K562 (cell line): ENCODE data around the gene ITGAD. TPM values are rescaled to one million over a fixed set of nuclear protein-coding genes. Genes with fewer than 3 reads are reported as not detected.

Experiments
- ATAC-seq: fragments of 200-7000 bp; cut with Tn5 transposase; 3 replicates; pipeline ENCODE4 v1.9.1; 2020; ENCODE audit warnings: moderate library complexity
- BruUV-seq: library from RNA; stranded (reverse); fragments of 400-500 nt; replicated peaks from 2 replicates; lab custom pipeline; 2021; lab: Mats Ljungman, UMichigan
- CTCF ChIA-PET: fragments of 300-600 bp; formaldehyde crosslinking; extraction: SDS; loops from one replicate; lab custom pipeline; 2021; ENCODE audit warnings: low intra/inter-chr PET ratio; lab: Yijun Ruan, JAX
- POLR2A ChIA-PET: fragments of 300-600, 350-650 bp; sonication (Branson Sonifier 250); formaldehyde crosslinking; extraction: SDS; loops from one replicate; lab custom pipeline; 2021; ENCODE audit warnings: antibody characterized with exemption, inconsistent platforms; lab: Yijun Ruan, JAX
- DNase-seq, 4 experiments: peaks; one replicate each; pipeline versions ENCODE4 v3.0.0 to v3.0.0-alpha.2; 2011 to 2018; ENCODE audit warnings: low spot score in 3 of 4, mixed read lengths in 3 of 4; ENCODE audit errors: extremely low read depth in 1 of 4
- FAIRE-seq: peaks from 2 replicates; lab custom pipeline; 2011; peaks lifted over from hg19 to GRCh38; lab: Jason Lieb, UNC
- H2AFZ ChIP-seq: 2 replicates; pipeline ENCODE4 v1.6.0; 2011; ENCODE audit warnings: low read depth, low read length, control low read depth, inconsistent platforms
- H3K27ac ChIP-seq: fragments of 200-600 bp; 3 replicates; pipeline ENCODE4 v1.8.0; 2011; ENCODE audit warnings: low read depth, mild to moderate bottlenecking, control low read depth, inconsistent platforms, low read length, moderate library complexity, mixed read lengths; ENCODE audit errors: extremely low read depth
- H3K27me3 ChIP-seq, 2 experiments: fragments of 300-600 bp in 1 of 2; 2 replicates in 1 of 2; 3 replicates in 1 of 2; pipeline versions ENCODE4 v1.6.0 to v1.8.0; 2011; ENCODE audit warnings: inconsistent platforms in 2 of 2, low read length in 2 of 2, mild to moderate bottlenecking in 1 of 2, mixed read lengths in 1 of 2, moderate library complexity in 1 of 2; ENCODE audit not compliant: control insufficient read depth in 2 of 2, insufficient read depth in 2 of 2
- H3K36me3 ChIP-seq: fragments of 300-600 bp; 3 replicates; pipeline ENCODE4 v1.8.0; 2011; ENCODE audit warnings: mild to moderate bottlenecking, low read length, inconsistent platforms; ENCODE audit not compliant: control insufficient read depth, insufficient read depth
- H3K4me1 ChIP-seq, 2 experiments: fragments of 200-600 bp in 1 of 2; replicated peaks in 1 of 2; 2 replicates in 1 of 2; 3 replicates in 1 of 2; pipeline versions ENCODE4 v1.5.1 to v1.8.0; 2011; ENCODE audit warnings: inconsistent platforms in 2 of 2, low read length in 2 of 2, mild to moderate bottlenecking in 1 of 2, mixed read lengths in 1 of 2, moderate library complexity in 1 of 2; ENCODE audit not compliant: control insufficient read depth in 2 of 2, insufficient read depth in 2 of 2
- H3K4me2 ChIP-seq: 2 replicates; pipeline ENCODE4 v1.6.1; 2011; ENCODE audit warnings: low read length, control low read depth, inconsistent platforms, mixed read lengths; ENCODE audit not compliant: insufficient read depth
- H3K4me3 ChIP-seq: fragments of 200-600 bp; sonication (generic), shearing (Covaris generic); 2 replicates; pipeline ENCODE4 v1.5.1; 2016; ENCODE audit warnings: control low read depth, inconsistent platforms
- H3K79me2 ChIP-seq: fragments of 200-600 bp; 3 replicates; pipeline ENCODE4 v1.8.0; 2011; ENCODE audit warnings: low read length, inconsistent platforms; ENCODE audit not compliant: control insufficient read depth, insufficient read depth
- H3K9ac ChIP-seq, 2 experiments: 2 replicates each; pipeline versions ENCODE4 v1.6.0 to v1.6.1; 2011; ENCODE audit warnings: low read depth in 2 of 2, low read length in 2 of 2, control low read depth in 1 of 2, inconsistent platforms in 1 of 2, mild to moderate bottlenecking in 1 of 2, mixed read lengths in 1 of 2; ENCODE audit not compliant: insufficient read depth in 1 of 2
- H3K9me1 ChIP-seq: one replicate; pipeline ENCODE4 v1.6.0; 2011; ENCODE audit warnings: inconsistent platforms, mild to moderate bottlenecking, low read length, moderate library complexity; ENCODE audit not compliant: control insufficient read depth, insufficient read depth
- H3K9me3 ChIP-seq: replicated peaks from 2 replicates; pipeline ENCODE4 v1.5.1; 2011; ENCODE audit warnings: low read depth, low read length, inconsistent platforms; ENCODE audit not compliant: control insufficient read depth, insufficient read depth
- H4K20me1 ChIP-seq: replicated peaks from 2 replicates; pipeline ENCODE4 v1.6.1; 2011; ENCODE audit warnings: low read length, inconsistent platforms, mixed read lengths; ENCODE audit not compliant: control insufficient read depth, insufficient read depth
- CBX2 ChIP-seq: fragments of 200-600 bp; sonication (generic); IDR thresholded peaks from one replicate; pipeline ENCODE4 v1.6.1; 2012; ENCODE audit warnings: mild to moderate bottlenecking, low read length, inconsistent platforms; ENCODE audit not compliant: insufficient read depth, poor library complexity, severe bottlenecking
- CBX8 ChIP-seq: fragments of 200-600 bp; sonication (generic); IDR thresholded peaks from 2 replicates; pipeline ENCODE4 v1.6.1; 2012; ENCODE audit warnings: borderline replicate concordance, mixed run types, low read depth, mild to moderate bottlenecking, moderate library complexity, mixed read lengths, low read length, control low read depth, inconsistent platforms; ENCODE audit not compliant: poor library complexity, severe bottlenecking; ENCODE audit errors: extremely low read depth
- FOS ChIP-seq: IDR thresholded peaks from 3 replicates; pipeline ENCODE4 v1.6.1; 2011; ENCODE audit not compliant: insufficient read length; ENCODE audit errors: extremely low read depth
- FOSL1 ChIP-seq: fragments of 200-800 bp; sonication (Bioruptor generic); conservative IDR thresholded peaks from 2 replicates; pipeline ENCODE4 v1.6.1; 2016; ENCODE audit warnings: missing genetic modification characterization, missing compliant biosample characterization
- GATA2 ChIP-seq: sonication (generic); formaldehyde crosslinking; IDR thresholded peaks from 2 replicates; pipeline ENCODE4 v1.4.0; 2020; ENCODE audit warnings: mild to moderate bottlenecking, missing genetic modification reagents
- HDAC2 ChIP-seq: fragments of 450-650 bp; IDR thresholded peaks from 2 replicates; pipeline ENCODE4 v1.6.1; 2016; ENCODE audit warnings: mild to moderate bottlenecking
- LCOR ChIP-seq: sonication (generic); formaldehyde crosslinking; IDR thresholded peaks from 2 replicates; pipeline ENCODE4 v1.8.0; 2022; ENCODE audit warnings: mild to moderate bottlenecking, missing genetic modification reagents
- NONO ChIP-seq, 2 experiments: fragments of 200-400 bp in 1 of 2; fragments of 450-650 bp in 1 of 2; formaldehyde crosslinking in 1 of 2; IDR thresholded peaks; 2 replicates each; pipeline ENCODE4 v1.6.1; 2017; ENCODE audit warnings: low read depth in 2 of 2, mild to moderate bottlenecking in 2 of 2, moderate library complexity in 2 of 2, low read length in 1 of 2
- NR3C1 ChIP-seq: sonication (generic); formaldehyde crosslinking; IDR thresholded peaks from 2 replicates; pipeline ENCODE4 v1.8.1; 2022; ENCODE audit warnings: missing genetic modification reagents
- POLR3G ChIP-seq: IDR thresholded peaks from 2 replicates; pipeline ENCODE4 v1.6.1; 2011; ENCODE audit not compliant: insufficient read length, insufficient replicate concordance; ENCODE audit errors: extremely low read depth
- ZNF133 ChIP-seq: fragments of 250-450 bp; sonication (Bioruptor Pico); IDR thresholded peaks from 2 replicates; pipeline ENCODE4 v1.4.0; 2020; ENCODE audit warnings: mild to moderate bottlenecking
- ZNF239 ChIP-seq: fragments of 250-450 bp; sonication (Bioruptor Pico); IDR thresholded peaks from 2 replicates; pipeline ENCODE4 v1.4.0; 2020; ENCODE audit warnings: mild to moderate bottlenecking
- ZNF589 ChIP-seq: fragments of 200-800 bp; sonication (Bioruptor generic); IDR thresholded peaks from 2 replicates; pipeline ENCODE4 v1.6.1; 2016; ENCODE audit warnings: low read depth, missing genetic modification characterization, missing compliant biosample characterization
- WGBS: fragments of 100-300 bp; shearing (Covaris generic); methylation state at CpG from one replicate; pipeline ENCODE4 v1.1.6; 2016; ENCODE audit warnings: low coverage, mixed read lengths; ENCODE audit not compliant: insufficient coverage; ENCODE audit errors: missing lambda C conversion rate; 5-methylcytosine and 5-hydroxymethylcytosine counted together
- in situ Hi-C: fragments of 300-500 bp; cut with MboI; formaldehyde crosslinking; loops from 4 replicates; pipeline ENCODE4 v1.15.0; 2018; ENCODE audit warnings: inconsistent platforms, mixed read lengths
- intact Hi-C: fragments of 100-400 bp; cut with micrococcal nuclease; formaldehyde crosslinking; loops from 2 replicates; pipeline ENCODE4 v1.14.2; 2022
- polyA plus RNA-seq, 8 experiments: library from polyadenylated mRNA; depleted of rRNA in 4 of 8; stranded (reverse) in 5 of 8; unstranded in 3 of 8; fragments of >200 nt; fragmentation: Nextera tagmentation in 2 of 8; fragmentation: Illumina TruSeq in 1 of 8; extraction: Ambion mirVana in 2 of 8; extraction: Trizol in 1 of 8; gene quantifications; 2 replicates each; pipeline versions ENCODE4 v1.2.1 to v1.2.3, GENCODE V29; 2011 to 2014; ENCODE audit warnings: inconsistent platforms in 1 of 8, missing spikeins in 1 of 8
- total RNA-seq, 7 experiments: library from RNA; depleted of rRNA in 6 of 7; stranded (reverse); fragments of >200 nt in 6 of 7; fragmentation: Illumina TruSeq in 2 of 7; extraction: Trizol in 2 of 7; gene quantifications; 2 replicates each; pipeline versions ENCODE4 v1.2.1 to v1.2.3, GENCODE V29; 2011 to 2021; ENCODE audit warnings: low replicate concordance in 1 of 7
- TF ChIP-seq, protein P1 (sequence below), 2 experiments: fragments of 450-650 bp in 1 of 2; sonication (generic) in 1 of 2; formaldehyde crosslinking in 1 of 2; IDR thresholded peaks in 1 of 2; conservative IDR thresholded peaks in 1 of 2; 2 replicates each; pipeline versions ENCODE4 v1.6.1 to v1.8.1; 2016 to 2023; ENCODE audit warnings: mild to moderate bottlenecking in 2 of 2, moderate library complexity in 2 of 2, inconsistent platforms in 1 of 2, missing genetic modification reagents in 1 of 2
- TF ChIP-seq, protein P2 (sequence below): fragments of 150-350 bp; conservative IDR thresholded peaks from 2 replicates; pipeline ENCODE4 v1.6.1; 2014; ENCODE audit warnings: low read length
- TF ChIP-seq, protein P3 (sequence below), 2 experiments: fragments of 200-800 bp in 1 of 2; sonication (Bioruptor generic) in 1 of 2; sonication (generic) in 1 of 2; formaldehyde crosslinking in 1 of 2; IDR thresholded peaks in 1 of 2; conservative IDR thresholded peaks in 1 of 2; 2 replicates each; pipeline versions ENCODE4 v1.5.0 to v1.6.1; 2016 to 2020; ENCODE audit warnings: missing compliant biosample characterization in 1 of 2, missing genetic modification characterization in 1 of 2, missing genetic modification reagents in 1 of 2

ITGAD gene
- total and polyA plus RNA-seq, 9 of the 15 experiments (the other 6 are each of a cell fraction or from before 2014, with no cell fraction given), result not detected

DNA sequence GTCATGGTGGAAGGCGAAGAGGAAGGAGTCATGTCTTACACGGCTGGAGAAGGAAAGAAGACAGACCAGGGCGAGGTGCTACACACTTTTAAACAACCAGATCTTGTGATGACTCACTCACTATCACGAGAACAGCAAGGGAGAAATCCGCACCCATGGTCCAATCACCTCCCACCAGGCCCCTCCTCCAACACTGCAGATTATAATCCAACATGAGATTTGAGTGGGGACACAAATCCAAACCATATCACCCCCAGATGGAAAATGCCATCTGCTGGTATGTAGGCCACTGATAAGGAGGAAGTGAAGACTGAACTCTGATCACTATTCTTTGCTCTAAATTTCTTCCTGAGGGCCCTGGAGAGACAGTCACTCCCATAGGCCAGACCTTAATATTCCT, 45.7 kb upstream of the ITGAD start:
- Histone ChIP-seq H3K79me2 (no peaks in the 10 kb centered on the region), H3K27me3 (peaks cover 0 to 29% of the 10 kb centered on the region in 2 experiments; a peak in 2 of 5 replicates), H3K36me3 (no peaks in the 10 kb centered on the region), H4K20me1 (no peaks in the 10 kb centered on the region), H3K9me3 (peaks cover 4% of the 10 kb centered on the region; the same call in 1 of the 2 replicates), H3K9ac (no peak overlapping the region), H2AFZ (no peak overlapping the region), H3K27ac (no peak overlapping the region), H3K4me1 (peaks cover 0 to 8% of the 10 kb centered on the region in 2 experiments; a peak in 2 of 5 replicates), H3K4me3 (no peak overlapping the region), H3K9me1 (no peaks in the 10 kb centered on the region), H3K4me2 (no peak overlapping the region)
- DNase-seq (peak in 1 of 4 experiments; percentile 48), FAIRE-seq (peak; percentile 72), ATAC-seq (no peak; the same call in 2 of the 3 replicates)
- POLR2A ChIA-PET, result no interaction called here
- 3% methylated on average over 5 of the region's 5 CpGs for WGBS
- no TSS peak for BruUV-seq
- CTCF ChIA-PET, result interaction anchor here (0.6 kb wide), 1 partner anchor 24 kb away, joined by 3 read pairs; no protein-coding TSS in a partner anchor
- intact Hi-C loops (no loop called here), in situ Hi-C loops (no loop called here)
- TF ChIP-seq FOSL1 (tag) (peak; percentile 70), POLR3G (no peak), HDAC2 (peak; percentile 45; the same call in 1 of the 2 replicates), ZNF133 (CRISPR knock-in tag) (no peak), NR3C1 (CRISPR knock-in tag) (no peak), GATA2 (CRISPR knock-in tag) (0 out of 2 replicates have a peak, but pooled peaks have one; percentile 31), ZNF589 (CRISPR knock-in tag) (no peak), CBX8 (no peak), ZNF239 (CRISPR knock-in tag) (no peak), CBX2 (no peak), LCOR (no peak), FOS (no peak), NONO (IDR thresholded peaks at IDR 0.05; ENCODE audit: low read depth in 2 of 2, low read length in 1 of 2) (no peak)
- TF ChIP-seq, protein P1, sequence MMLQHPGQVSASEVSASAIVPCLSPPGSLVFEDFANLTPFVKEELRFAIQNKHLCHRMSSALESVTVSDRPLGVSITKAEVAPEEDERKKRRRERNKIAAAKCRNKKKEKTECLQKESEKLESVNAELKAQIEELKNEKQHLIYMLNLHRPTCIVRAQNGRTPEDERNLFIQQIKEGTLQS (IDR thresholded peaks at IDR 0.05), result peak; percentile 83
- TF ChIP-seq, protein P1 (CRISPR knock-in tag; conservative IDR thresholded peaks at IDR 0.05), result no peak
- TF ChIP-seq, protein P2, sequence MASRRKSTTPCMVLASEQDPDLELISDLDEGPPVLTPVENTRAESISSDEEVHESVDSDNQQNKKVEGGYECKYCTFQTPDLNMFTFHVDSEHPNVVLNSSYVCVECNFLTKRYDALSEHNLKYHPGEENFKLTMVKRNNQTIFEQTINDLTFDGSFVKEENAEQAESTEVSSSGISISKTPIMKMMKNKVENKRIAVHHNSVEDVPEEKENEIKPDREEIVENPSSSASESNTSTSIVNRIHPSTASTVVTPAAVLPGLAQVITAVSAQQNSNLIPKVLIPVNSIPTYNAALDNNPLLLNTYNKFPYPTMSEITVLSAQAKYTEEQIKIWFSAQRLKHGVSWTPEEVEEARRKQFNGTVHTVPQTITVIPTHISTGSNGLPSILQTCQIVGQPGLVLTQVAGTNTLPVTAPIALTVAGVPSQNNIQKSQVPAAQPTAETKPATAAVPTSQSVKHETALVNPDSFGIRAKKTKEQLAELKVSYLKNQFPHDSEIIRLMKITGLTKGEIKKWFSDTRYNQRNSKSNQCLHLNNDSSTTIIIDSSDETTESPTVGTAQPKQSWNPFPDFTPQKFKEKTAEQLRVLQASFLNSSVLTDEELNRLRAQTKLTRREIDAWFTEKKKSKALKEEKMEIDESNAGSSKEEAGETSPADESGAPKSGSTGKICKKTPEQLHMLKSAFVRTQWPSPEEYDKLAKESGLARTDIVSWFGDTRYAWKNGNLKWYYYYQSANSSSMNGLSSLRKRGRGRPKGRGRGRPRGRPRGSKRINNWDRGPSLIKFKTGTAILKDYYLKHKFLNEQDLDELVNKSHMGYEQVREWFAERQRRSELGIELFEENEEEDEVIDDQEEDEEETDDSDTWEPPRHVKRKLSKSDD, result no peak
- TF ChIP-seq, protein P3, sequence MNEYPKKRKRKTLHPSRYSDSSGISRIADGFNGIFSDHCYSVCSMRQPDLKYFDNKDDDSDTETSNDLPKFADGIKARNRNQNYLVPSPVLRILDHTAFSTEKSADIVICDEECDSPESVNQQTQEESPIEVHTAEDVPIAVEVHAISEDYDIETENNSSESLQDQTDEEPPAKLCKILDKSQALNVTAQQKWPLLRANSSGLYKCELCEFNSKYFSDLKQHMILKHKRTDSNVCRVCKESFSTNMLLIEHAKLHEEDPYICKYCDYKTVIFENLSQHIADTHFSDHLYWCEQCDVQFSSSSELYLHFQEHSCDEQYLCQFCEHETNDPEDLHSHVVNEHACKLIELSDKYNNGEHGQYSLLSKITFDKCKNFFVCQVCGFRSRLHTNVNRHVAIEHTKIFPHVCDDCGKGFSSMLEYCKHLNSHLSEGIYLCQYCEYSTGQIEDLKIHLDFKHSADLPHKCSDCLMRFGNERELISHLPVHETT (CRISPR knock-in tag; conservative IDR thresholded peaks at IDR 0.05 in 1 of 2, IDR thresholded peaks at IDR 0.05 in 1 of 2), result no peak
